ENCODE results near the gene HIPK1. TPM values are rescaled to one million over a fixed set of nuclear protein-coding genes. Genes with fewer than 3 reads are reported as not detected.

The HIPK1 gene
- total RNA-seq, 1 experiment from 2014 or later: 41.5 TPM

GRCh38 chr1:113963281-113963906 is 34.3 kb downstream of the HIPK1 start:
- no peak for DNase-seq (ENCODE audit: low read depth, low spot score)
- CTCF ChIA-PET: interaction anchor here (0.6 kb wide), 1 partner anchor 33 kb away, joined by 12 read pairs; no protein-coding TSS in a partner anchor
- Histone ChIP-seq H3K36me3 (ENCODE audit: control insufficient read depth, insufficient read depth, low read length) (peaks cover 7% of the 10 kb centered on the region), H3K27me3 (ENCODE audit: control insufficient read depth, insufficient read depth, low read length) (no peaks in the 10 kb centered on the region), H3K4me3 (ENCODE audit: low read depth in 2 of 2, low read length in 2 of 2) (no peak overlapping the region), H3K4me1 (ENCODE audit: control insufficient read depth, insufficient read depth, low read length) (no peaks in the 10 kb centered on the region), H3K27ac (ENCODE audit: low read length) (no peak overlapping the region), H3K9me3 (ENCODE audit: control insufficient read depth, insufficient read depth, low read depth, low read length) (no peaks in the 10 kb centered on the region)
- intact Hi-C loops (cut with micrococcal nuclease; ENCODE audit: unreplicated experiment): no loop called here
- ATAC-seq: no peak
- POLR2A ChIA-PET: interaction anchor here (0.5 kb wide), 1 partner anchor 753 kb away, joined by 3 read pairs; no protein-coding TSS in a partner anchor
- TF ChIP-seq CTCF (IDR thresholded peaks at IDR 0.05) (0 out of 2 replicates have a peak, but pooled peaks have one; percentile 21), POLR2AphosphoS5 (IDR thresholded peaks at IDR 0.05; ENCODE audit: low read depth, low read length) (no peak), REST (IDR thresholded peaks at IDR 0.05; ENCODE audit: insufficient read depth in 1 of 2, low read depth in 2 of 2, low read length in 1 of 2) (no peak), SIN3A (IDR thresholded peaks at IDR 0.05; ENCODE audit: borderline replicate concordance, insufficient read depth, low read depth, low read length) (no peak)
- in situ Hi-C loops (cut with HindIII; ENCODE audit: low pct_unique_long_range_greater_than_20kb, low sequenced_read_pairs): no loop called here
- no TSS peak for BruUV-seq (replicated peaks)

GRCh38 chr1:113965703-113966412 is 36.7 kb downstream of the HIPK1 start:
- no peak for DNase-seq (ENCODE audit: low read depth, low spot score)
- H3K4me3 ChIP-seq (ENCODE audit: low read depth in 2 of 2, low read length in 2 of 2): no peak overlapping the region
- no TSS peak for BruUV-seq (replicated peaks)
- no peaks in the 10 kb centered on the region for H3K27me3 ChIP-seq (ENCODE audit: control insufficient read depth, insufficient read depth, low read length)
- TF ChIP-seq SIN3A (IDR thresholded peaks at IDR 0.05; ENCODE audit: borderline replicate concordance, insufficient read depth, low read depth, low read length) (no peak), POLR2AphosphoS5 (IDR thresholded peaks at IDR 0.05; ENCODE audit: low read depth, low read length) (no peak), TCF7L2 (IDR thresholded peaks at IDR 0.05; ENCODE audit: low read depth, low read length) (no peak), CTCF (IDR thresholded peaks at IDR 0.05) (no peak), REST (IDR thresholded peaks at IDR 0.05; ENCODE audit: insufficient read depth in 1 of 2, low read depth in 2 of 2, low read length in 1 of 2) (no peak)
- in situ Hi-C loops (cut with HindIII; ENCODE audit: low pct_unique_long_range_greater_than_20kb, low sequenced_read_pairs) (no loop called here), intact Hi-C loops (cut with micrococcal nuclease; ENCODE audit: unreplicated experiment) (no loop called here)
- CTCF ChIA-PET: no interaction called here
- peaks cover 9% of the 10 kb centered on the region for H3K36me3 ChIP-seq (ENCODE audit: control insufficient read depth, insufficient read depth, low read length)
- H3K4me1 ChIP-seq (ENCODE audit: control insufficient read depth, insufficient read depth, low read length): no peaks in the 10 kb centered on the region
- POLR2A ChIA-PET: no interaction called here
- ATAC-seq: no peak
- no peaks in the 10 kb centered on the region for H3K9me3 ChIP-seq (ENCODE audit: control insufficient read depth, insufficient read depth, low read depth, low read length)
- no peak overlapping the region for H3K27ac ChIP-seq (ENCODE audit: low read length)

Measured in Panc1 (cell line).